Transverse colon (tissue), 3 donors: ENCODE results near the gene OLFM3.

Source experiments
- CTCF ChIP-seq, 5 experiments: fragments of 200-600 bp in 3 of 5; fragments of 450-650 bp in 2 of 5; sonication (generic) in 3 of 5; IDR thresholded peaks; 1 replicate in 2 of 5; 2 replicates in 3 of 5; pipeline ENCODE4 v1.5.1; 2016 to 2017; ENCODE audit warnings: antibody characterized with exemption in 5 of 5, inconsistent platforms in 3 of 5, mild to moderate bottlenecking in 2 of 5, moderate library complexity in 1 of 5
- POLR2A ChIP-seq: fragments of 450-650 bp; IDR thresholded peaks from one replicate; pipeline ENCODE4 v1.6.1; 2016; ENCODE audit warnings: antibody characterized with exemption, mild to moderate bottlenecking, moderate library complexity

GRCh38 chr1:101967871-101968270, 28.9 kb downstream of the OLFM3 start:
- no peak for TF ChIP-seq CTCF (IDR thresholded peaks at IDR 0.05)
- no peak for TF ChIP-seq POLR2A
